ENCODE results near the gene HSPA12A. TPM values are rescaled to one million over a fixed set of nuclear protein-coding genes. Genes with fewer than 3 reads are reported as not detected.

HSPA12A gene
- total RNA-seq, 1 experiment from 2014 or later, result 1.4 TPM

DNA sequence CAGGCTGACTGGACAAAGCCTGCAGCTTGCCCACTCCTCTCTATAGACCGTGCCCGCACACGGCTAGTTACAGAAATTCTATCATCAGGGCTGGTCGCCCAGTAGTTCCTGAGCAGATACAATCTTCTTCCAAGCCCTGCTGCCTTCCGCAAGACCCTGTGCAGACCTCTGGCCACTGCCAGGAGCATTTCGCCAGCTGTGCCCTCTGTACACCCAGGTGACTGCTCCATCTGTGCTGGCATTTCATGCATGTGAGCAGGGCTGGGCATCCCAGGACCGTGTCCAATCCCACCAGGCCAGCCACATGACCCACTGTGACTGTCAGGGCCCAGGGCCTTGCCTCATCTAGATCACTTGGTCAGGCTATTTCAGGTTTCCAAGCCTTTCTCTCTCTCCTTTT is 36.9 kb downstream of the HSPA12A start:
- Histone ChIP-seq H3K4me3 (ENCODE audit: low read depth, low read length, poor library complexity, severe bottlenecking) (no peak overlapping the region), H3K27me3 (replicated peaks; ENCODE audit: insufficient read depth, low read depth, low read length, poor library complexity) (no peaks in the 10 kb centered on the region), H3K4me1 (ENCODE audit: insufficient read depth, low read length, poor library complexity, severe bottlenecking) (no peaks in the 10 kb centered on the region), H3K27ac (ENCODE audit: low read depth, low read length, poor library complexity, severe bottlenecking) (no peak overlapping the region), H3K9me3 (ENCODE audit: low read depth, low read length, poor library complexity, severe bottlenecking) (no peaks in the 10 kb centered on the region), H3K36me3 (ENCODE audit: insufficient read depth, low read length, poor library complexity, severe bottlenecking) (no peaks in the 10 kb centered on the region)
- intact Hi-C loops (cut with micrococcal nuclease; ENCODE audit: unreplicated experiment), result no loop called here
- CTCF ChIA-PET, result no interaction called here
- no peak for DNase-seq (ENCODE audit: low spot score)
- BruUV-seq (replicated peaks), result no TSS peak
- TF ChIP-seq, protein P1, sequence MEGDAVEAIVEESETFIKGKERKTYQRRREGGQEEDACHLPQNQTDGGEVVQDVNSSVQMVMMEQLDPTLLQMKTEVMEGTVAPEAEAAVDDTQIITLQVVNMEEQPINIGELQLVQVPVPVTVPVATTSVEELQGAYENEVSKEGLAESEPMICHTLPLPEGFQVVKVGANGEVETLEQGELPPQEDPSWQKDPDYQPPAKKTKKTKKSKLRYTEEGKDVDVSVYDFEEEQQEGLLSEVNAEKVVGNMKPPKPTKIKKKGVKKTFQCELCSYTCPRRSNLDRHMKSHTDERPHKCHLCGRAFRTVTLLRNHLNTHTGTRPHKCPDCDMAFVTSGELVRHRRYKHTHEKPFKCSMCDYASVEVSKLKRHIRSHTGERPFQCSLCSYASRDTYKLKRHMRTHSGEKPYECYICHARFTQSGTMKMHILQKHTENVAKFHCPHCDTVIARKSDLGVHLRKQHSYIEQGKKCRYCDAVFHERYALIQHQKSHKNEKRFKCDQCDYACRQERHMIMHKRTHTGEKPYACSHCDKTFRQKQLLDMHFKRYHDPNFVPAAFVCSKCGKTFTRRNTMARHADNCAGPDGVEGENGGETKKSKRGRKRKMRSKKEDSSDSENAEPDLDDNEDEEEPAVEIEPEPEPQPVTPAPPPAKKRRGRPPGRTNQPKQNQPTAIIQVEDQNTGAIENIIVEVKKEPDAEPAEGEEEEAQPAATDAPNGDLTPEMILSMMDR (conservative IDR thresholded peaks at IDR 0.05; ENCODE audit: low read depth, low read length), result no peak
- no peak for TF ChIP-seq EZH2 (IDR thresholded peaks at IDR 0.05; ENCODE audit: borderline replicate concordance, low read depth, low read length, poor library complexity, severe bottlenecking)
- POLR2A ChIA-PET (ENCODE audit: low non-redundant PET), result no interaction called here

DNA sequence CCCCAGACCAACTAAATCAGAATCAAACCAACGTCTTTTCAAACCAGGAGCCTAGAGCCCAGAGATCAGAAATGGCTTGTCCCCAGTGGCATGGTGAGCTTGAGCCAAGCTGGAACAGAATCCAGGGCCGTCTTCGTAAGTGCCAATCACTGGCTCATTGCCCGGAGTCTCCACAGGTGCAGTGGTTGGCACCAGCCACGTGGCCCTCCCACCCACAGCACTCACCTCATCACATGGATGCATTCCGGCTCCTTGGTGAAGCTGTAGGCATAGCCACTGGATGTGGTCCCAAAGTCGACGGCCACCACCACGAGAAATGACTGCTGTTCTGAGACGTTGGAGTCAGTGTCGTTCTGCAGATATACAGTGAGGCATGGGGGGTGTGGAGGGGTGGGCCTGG is 37.4 kb downstream of the HSPA12A start:
- intact Hi-C loops (cut with micrococcal nuclease; ENCODE audit: unreplicated experiment), result no loop called here
- POLR2A ChIA-PET (ENCODE audit: low non-redundant PET), result no interaction called here

DNA sequence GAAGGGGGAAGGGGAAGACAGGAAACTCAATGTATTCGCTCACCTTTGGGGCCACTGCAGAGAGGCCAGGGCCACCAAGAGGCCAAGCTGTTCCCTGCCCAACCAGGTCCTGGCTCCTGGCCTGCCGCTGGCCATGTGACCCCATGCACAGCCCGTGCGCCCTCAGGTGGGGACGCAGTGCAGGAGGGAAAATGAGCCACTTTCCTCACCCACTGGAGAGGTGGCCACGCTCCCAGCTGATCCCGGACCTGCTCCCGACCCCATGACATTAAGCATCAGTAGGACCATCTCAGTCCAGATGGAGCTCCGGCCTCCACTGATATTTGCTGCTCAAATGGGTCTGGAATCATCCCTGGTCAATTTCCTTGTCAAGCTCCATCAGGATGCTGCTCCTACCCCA is 40.2 kb downstream of the HSPA12A start:
- Histone ChIP-seq H3K36me3 (ENCODE audit: insufficient read depth, low read length, poor library complexity, severe bottlenecking) (no peaks in the 10 kb centered on the region), H3K27ac (ENCODE audit: low read depth, low read length, poor library complexity, severe bottlenecking) (no peak overlapping the region), H3K27me3 (replicated peaks; ENCODE audit: insufficient read depth, low read depth, low read length, poor library complexity) (no peaks in the 10 kb centered on the region), H3K4me3 (ENCODE audit: low read depth, low read length, poor library complexity, severe bottlenecking) (no peak overlapping the region), H3K9me3 (ENCODE audit: low read depth, low read length, poor library complexity, severe bottlenecking) (no peaks in the 10 kb centered on the region), H3K4me1 (ENCODE audit: insufficient read depth, low read length, poor library complexity, severe bottlenecking) (no peaks in the 10 kb centered on the region)
- intact Hi-C loops (cut with micrococcal nuclease; ENCODE audit: unreplicated experiment), result no loop called here
- CTCF ChIA-PET, result no interaction called here
- no peak for TF ChIP-seq EZH2 (IDR thresholded peaks at IDR 0.05; ENCODE audit: borderline replicate concordance, low read depth, low read length, poor library complexity, severe bottlenecking)
- TF ChIP-seq, protein P1 (conservative IDR thresholded peaks at IDR 0.05; ENCODE audit: low read depth, low read length), result no peak
- DNase-seq (ENCODE audit: low spot score), result no peak
- BruUV-seq (replicated peaks), result no TSS peak
- POLR2A ChIA-PET (ENCODE audit: low non-redundant PET), result no interaction called here

More for the DNA sequence above, 37.4 kb downstream of the HSPA12A start:
- H3K27me3 ChIP-seq (replicated peaks; ENCODE audit: insufficient read depth, low read depth, low read length, poor library complexity), result no peaks in the 10 kb centered on the region
- TF ChIP-seq EZH2 (IDR thresholded peaks at IDR 0.05; ENCODE audit: borderline replicate concordance, low read depth, low read length, poor library complexity, severe bottlenecking), result no peak
- TF ChIP-seq, protein P1 (conservative IDR thresholded peaks at IDR 0.05; ENCODE audit: low read depth, low read length), result no peak
- no peaks in the 10 kb centered on the region for H3K36me3 ChIP-seq (ENCODE audit: insufficient read depth, low read length, poor library complexity, severe bottlenecking)
- H3K27ac ChIP-seq (ENCODE audit: low read depth, low read length, poor library complexity, severe bottlenecking), result no peak overlapping the region
- no peaks in the 10 kb centered on the region for H3K9me3 ChIP-seq (ENCODE audit: low read depth, low read length, poor library complexity, severe bottlenecking)
- DNase-seq (ENCODE audit: low spot score), result no peak
- CTCF ChIA-PET, result no interaction called here
- H3K4me3 ChIP-seq (ENCODE audit: low read depth, low read length, poor library complexity, severe bottlenecking), result no peak overlapping the region
- H3K4me1 ChIP-seq (ENCODE audit: insufficient read depth, low read length, poor library complexity, severe bottlenecking), result no peaks in the 10 kb centered on the region
- no TSS peak for BruUV-seq (replicated peaks)

All from A673 (cell line).